ENCODE results near the gene RASGRP1.
A peak's percentile ranks its signal among the peaks of the same experiment; 100 is the strongest.

RASGRP1 gene

DNA sequence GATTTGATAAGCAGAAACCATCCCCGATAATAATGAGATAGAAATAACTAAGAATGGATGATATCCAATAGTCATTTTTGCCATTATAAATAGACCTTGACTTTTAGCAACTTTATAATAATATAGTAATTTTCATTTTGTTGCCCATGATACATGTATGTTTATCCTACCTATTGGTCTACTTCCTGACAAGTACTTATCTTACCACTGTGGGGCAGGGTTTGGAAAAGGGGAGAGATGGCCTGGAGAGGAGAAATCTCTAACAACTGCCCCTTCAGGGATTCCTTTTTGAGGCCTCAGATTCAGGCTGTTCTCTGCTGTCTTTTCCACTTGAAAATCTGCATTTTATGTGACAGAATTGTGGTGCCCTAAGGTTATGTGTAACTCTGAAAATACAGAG, 68.5 kb downstream of the RASGRP1 start:
- DNase-seq, result no peak

DNA sequence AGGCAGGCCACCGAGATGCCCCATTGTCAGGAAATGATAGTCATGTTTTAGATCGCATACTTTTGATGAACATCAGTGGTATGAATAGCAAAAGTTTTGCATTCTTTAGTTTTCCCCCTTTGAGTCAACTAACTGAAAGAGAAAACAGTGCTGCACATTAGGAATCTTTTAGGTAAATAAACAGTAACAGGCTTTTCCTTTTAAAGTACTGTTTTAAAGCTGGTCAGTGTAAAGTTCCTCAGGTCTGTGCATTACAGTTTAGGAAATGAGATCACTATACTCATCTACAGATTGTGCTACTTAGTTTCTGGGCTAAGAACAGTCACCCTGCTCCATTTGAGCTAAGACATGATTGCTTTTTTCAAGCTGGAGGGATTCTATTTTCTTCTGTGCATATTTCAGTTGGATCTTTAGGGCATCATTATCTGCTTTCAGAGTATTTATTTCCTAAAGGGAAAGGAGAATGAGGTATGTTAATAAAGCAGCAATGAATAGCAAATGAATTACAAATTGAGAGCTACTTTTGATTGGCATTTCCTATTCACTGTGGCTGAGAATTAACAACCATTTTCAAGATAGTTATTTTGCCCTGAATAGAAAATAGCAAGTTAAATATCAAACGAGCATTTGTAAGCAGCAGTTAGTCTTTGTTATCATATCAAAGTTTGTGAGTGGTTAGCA, 74.2 kb downstream of the RASGRP1 start:
- DNase-seq, result no peak

DNA sequence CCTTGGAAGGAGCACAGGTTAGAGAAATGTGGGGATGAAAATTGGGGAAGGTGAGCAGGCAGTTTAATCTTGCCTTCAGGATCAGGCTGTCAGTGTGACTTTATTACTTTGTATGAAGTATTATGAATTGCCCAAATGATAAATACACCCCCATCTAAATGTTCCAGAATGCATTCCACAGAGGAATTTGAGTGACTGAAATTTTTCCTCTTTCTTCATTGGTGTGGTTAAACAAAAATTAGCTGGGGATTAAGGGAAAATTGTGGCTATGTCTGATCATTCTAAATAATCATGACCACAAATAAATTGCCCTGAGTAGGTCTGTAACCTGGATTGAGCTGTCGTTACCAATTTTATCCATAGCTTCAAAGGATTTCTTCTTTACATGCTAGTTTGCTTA, 77.2 kb downstream of the RASGRP1 start:
- no peak for DNase-seq

DNA sequence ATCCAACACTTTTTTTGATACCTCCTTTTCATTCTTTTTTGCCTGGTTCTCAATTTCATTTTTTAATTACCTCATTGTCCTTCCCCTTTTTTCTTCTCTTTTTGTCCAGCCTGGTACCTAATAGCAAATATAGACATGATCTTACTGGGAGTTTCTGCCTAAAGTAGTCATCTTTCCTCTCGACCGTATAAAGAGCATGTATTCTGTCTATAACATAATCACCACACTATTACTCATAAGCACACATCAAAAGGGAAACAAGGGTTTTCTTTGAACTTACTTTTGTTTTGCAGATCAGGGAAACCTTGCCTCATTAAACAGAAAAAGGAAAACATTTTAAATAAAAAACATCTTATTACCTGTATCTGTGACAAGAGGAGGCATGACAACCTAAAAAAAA, 77.7 kb downstream of the RASGRP1 start:
- no peak for DNase-seq

DNA sequence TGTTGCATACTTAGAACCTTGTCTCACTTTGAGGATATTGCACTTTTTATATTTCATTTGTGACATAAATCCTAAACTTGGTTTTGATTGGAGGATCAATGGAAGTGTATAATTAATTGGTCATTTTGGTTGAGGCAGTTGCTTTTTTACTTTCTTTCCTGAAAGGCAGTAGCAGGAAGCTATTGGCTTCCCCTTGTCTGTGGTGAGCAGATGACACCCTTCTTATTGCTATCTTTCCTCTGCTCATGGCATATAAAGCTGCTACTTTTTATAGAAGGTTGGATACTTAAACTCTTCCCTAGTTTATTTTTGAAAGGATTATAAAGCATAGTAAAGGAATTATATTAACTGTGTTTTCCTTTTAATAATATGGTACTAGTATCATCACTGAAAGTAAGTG, 82.0 kb downstream of the RASGRP1 start:
- no peak for DNase-seq

DNA sequence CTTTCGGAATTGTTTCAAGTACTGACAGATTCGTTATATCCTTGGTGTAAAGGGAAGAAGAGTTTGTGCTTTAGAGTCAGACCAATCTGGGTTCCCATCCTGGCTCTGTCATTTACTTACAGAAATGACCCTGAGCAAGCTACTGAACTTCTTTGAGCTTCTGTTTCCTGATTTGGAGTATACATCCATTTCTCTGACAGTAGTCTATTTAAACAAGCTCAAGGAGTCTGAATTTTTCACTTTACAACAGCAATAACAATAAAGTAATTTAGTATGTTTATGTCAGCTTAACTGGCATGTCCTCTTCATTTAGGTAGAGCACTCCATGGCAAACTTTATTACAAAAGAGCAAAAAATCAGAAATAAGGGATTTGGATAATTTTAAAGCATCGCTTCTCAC, 82.9 kb downstream of the RASGRP1 start:
- no peak for DNase-seq

DNA sequence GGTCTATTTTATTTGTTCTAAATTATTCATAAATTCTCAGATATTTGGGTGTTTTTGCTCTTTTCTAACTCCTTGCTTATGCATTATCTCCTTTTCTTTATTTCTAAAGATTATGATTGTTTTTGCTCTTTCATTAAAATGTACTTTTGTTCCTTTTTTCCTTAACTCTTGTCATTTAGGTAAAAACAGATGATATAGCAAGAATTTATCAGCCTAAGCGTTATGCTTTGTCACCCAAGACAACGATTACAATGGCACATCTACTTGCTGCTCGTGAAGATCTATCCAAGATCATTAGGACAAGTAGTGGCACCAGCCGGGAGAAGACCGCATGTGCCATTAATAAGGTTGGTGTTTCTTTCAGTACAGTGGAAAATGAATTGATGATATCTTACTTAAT, 83.5 kb downstream of the RASGRP1 start:
- DNase-seq, result no peak

DNA sequence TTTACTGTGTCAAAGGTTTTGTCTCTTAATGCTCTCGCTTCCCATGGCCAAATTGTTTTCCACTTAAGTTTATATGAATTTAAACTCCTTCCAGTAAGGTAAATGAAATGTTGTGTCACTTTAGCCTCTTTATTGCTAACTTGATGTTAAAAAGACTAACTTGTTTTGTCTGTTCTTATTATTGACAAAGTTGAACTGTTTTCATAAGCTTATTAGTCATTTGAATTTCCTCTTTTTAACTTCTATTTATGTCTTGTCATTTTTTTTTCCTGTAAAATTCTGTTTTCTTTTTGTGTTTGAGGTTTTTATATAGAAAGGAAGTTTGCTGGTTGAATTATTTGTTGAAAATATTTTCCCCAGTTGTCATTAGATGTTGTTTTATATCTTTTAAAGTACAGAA, 84.9 kb downstream of the RASGRP1 start:
- DNase-seq, result no peak

DNA sequence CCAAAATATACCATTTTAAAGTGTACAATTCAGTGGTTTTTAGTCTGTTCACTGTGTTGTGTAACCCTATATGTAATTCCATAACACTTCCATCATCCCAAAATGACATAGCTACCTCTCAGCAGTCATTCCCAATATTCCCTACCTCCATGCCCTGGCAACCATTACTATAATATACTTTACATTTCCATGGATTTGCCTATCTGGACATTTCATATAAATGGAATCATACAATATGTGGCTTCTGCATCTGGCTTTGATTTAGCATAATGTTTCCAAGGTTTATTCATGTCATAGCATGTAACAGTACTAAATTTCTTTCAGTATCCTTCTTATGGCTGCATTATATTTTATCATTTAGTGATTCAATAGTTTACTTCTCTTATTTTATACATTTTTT, 85.3 kb downstream of the RASGRP1 start:
- no peak for DNase-seq

DNA sequence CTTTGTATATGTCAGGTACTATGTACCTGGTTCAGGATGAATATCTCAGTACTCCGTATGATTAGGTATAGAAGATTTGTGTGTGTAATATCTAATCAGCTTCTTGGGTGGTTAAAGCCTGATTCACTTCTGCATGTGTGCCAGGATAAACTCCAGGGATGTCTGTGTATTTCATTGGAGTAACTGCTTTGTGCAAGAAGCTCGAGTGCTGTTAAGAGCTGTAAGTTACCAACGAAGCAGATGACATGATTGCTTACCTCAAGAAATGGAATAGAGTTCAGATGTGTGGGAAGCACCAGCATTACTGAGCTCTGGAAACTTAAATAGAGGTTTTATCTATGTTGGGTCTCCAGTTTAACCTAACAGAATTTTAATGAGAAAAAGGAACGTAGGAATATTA, 87.0 kb downstream of the RASGRP1 start:
- DNase-seq, result no peak

DNA sequence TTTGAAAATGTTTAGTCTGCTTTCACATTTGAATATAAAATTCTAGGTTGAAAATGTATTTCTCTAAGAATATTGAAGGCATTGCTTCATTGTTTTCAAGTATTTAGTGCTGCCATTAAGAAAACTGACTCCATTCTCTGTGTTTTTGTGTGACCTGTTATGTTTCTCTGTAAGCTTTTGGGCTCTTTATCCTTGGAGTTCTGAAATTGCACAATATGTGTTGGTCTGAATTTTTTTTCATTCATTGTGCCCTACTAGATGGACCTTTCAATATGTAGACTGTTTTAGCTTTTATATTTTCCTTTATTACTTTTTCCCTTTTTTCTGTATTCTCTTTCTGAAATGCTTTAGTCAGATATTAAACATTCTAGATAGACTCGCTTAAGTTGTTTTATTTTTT, 88.5 kb downstream of the RASGRP1 start:
- DNase-seq, result no peak

DNA sequence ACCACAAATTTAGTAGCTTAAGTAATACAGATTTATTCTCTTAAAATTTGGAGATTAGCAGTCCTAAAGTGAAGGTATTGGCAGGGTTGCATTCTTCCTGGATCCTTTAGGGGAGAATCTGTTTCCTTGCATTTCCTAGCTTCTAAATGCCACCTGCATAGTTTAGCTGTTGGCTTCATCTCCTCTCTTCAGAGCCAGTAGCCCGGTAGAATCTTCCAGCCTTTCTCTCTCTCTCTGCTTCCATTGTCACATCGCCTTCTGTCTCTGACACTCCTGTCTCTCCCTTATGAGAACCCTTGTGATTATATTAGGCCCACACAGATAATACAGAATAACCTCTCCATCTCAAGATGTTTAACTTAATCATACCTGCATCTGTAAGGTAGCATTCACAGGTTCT, 89.3 kb downstream of the RASGRP1 start:
- no peak for DNase-seq

DNA sequence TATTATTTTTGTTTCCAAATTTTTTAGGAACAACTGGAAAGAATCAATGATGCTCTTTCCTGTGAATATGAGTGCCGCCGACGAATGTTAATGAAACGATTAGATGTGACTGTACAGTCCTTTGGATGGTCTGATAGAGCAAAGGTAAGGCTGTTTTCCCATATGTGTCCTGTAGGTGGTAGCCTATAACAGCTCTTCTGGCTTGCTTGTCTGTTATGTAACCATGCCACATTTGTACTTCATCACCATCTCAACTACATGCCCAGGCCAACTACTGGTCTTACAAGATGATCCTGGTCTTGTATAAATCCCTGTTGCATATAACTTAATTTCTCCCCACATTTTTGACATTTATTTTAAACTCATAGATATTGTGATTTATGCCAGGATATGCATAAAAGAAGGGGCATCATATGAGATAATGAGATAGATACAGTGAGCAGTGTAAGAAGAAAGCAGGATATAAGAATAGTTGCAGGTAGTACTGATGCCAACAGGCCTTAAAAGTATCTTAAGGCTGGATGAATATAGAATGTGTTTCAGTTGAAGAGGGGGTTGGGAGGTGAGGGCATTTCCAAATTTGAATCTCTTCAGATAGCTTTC, 90.4 kb downstream of the RASGRP1 start:
- no peak for DNase-seq

DNA sequence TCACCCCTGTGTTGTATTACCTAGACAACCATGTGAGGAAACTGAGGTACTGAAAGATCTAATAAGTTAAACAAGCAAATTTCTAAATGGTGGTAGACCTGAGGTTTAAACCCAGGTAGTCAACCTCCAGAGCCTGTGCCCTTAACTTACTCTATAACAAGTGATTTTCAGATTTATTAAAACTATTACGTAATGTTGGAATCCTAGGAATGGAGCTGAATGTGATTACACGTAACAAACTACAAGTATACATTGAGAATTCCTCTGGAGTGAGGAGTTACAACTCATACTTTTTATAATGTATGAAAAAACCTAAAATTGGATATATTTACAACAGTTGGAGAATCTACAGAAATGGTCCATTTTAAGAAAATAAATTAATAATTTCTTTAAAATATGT, 92.6 kb downstream of the RASGRP1 start:
- DNase-seq, result no peak

DNA sequence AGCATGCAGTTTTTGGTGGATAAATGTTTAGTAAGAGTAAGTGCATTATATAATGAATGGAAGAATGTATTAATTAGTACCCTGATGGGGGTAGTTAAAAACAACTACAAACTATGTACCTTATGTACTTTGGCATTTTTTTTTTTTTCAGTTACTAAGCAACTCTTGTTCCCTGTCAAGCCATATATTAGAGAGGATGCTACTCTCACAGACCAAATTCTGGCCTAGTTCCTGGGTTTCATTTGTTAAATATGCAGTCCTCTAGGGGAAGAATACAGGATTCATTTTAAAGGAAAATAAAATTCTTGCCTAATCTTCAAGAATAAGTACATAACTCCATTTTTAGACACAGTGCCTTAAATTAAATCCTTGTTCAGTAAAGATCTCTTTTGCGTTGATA, 93.8 kb downstream of the RASGRP1 start:
- DNase-seq, result no peak

DNA sequence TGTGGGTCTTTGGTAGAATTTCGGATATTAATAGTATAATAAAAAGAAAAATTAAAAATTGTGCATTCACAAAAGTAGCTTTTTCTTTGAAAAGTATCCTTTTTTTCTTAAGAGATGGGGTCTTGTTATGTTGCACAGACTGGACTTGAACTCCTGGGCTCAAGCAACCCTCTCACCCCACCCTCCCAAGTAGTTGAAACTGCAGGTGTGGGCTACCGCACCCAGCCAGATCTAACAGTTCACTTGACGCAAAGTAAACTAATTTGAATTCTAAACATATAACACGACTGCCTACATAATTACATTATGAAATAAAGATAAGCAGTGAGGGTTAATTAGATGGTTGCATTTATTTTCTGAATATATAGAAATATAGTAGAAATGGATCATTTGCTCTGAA, 99.9 kb downstream of the RASGRP1 start:
- no peak for DNase-seq

DNA sequence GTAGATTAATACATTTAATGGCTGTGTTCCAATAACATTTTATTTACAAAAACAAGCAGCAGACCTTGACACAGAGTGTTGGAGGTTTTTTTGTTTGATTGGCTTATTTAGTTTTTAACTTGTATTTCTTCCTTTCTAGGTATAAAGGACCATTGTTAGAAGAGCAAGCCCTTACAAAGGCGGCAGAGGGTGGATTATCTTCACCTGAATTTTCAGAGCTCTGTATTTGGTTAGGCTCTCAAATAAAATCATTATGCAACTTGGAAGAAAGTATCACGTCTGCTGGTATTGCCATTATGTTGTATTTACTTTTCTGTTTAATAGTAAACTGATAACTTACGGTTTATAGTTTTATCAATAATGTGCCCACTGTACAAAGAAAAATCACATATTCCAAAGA, 100.7 kb downstream of the RASGRP1 start:
- no peak for DNase-seq

DNA sequence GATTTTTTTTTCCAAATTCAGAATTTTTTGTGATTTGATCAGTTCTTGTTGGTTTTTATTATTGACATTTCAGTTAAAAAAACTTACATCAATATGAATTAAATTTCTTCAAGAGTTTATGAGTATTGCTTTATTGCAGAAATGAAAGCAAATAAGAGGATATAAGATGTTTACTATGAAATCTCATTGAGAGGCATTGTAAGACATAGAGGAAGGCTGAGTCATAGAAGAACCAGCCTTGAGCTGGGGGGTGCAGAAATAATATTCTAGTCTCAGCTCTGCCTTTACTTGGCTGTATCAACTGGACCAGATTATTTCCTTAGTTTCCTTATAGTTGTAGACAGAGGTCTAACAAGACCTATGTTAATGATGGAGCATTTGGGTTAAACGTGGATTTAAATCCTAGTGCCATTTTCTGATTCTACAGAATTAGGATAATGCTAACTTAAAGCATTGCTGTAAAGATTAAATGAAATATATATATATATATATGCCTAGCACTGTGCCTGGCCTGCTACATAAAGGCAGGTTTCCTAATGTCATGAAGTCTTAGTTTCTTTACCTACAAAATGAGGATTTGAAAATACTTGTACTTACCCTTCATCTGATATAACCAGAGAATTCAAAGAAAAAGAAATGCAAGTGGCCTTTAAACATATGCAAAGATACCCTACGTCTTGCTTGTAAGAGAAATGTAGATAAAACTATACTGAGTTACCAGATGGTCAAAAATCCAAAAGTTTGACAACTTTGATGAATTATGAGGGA, 103.4 kb downstream of the RASGRP1 start:
- no peak for DNase-seq

DNA sequence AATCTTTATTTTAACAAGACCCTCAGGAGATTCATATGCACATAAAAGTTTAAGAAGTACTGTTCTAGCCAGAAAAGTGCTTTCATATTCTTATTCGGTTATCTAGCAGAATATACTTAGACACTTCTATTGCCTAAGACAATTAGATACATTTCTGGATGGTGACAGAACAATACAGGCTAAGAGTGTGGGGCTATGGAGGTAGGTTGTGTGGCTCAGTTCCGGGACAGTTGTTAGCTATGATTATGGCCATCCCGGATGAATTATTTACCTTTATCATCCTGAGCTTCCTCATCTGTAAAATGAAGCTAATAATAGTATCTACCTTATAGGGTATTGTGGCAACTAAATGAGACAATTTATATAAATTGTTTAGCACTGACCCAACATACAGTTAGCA, 104.1 kb downstream of the RASGRP1 start:
- no peak for DNase-seq

DNA sequence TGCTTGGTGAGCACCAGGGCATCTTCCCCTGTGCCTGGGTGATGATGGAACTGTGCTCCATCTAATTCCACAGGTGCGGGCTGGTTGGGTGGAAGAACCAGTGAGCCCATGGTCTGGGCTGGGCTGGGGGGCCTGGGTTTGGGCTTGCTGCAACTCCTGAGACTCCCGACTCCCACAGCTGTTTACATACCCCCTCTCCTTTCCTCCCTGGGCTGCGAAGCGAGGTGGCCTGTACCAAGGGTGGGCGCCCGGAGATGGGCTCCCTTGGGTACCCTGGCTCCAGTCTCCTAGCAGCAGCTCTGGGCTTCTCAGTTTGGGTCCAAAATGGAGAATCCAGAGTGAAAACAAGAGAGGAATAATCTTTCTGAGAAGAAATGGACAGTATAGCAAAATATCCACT, 105.1 kb downstream of the RASGRP1 start:
- no peak for DNase-seq

DNA sequence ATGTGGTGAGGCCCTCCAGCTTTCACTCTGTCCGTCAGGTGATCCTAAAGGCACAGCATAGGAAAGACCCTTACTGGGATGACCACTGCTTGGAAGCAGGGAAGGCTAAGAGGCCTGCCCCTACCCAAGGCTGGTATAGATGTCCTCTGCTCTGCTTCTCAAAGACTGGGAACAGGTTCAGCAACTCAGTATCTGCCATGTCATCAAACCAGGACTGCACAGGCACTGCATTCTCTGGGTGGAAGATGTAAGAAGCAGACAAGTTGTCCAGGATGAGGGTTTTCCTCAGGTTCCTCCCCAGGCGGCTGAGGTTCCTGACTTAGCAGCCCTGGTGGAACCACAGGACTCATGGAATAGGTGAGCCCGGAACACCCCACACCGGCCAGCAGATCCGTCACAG, 106.0 kb downstream of the RASGRP1 start:
- no peak for DNase-seq

DNA sequence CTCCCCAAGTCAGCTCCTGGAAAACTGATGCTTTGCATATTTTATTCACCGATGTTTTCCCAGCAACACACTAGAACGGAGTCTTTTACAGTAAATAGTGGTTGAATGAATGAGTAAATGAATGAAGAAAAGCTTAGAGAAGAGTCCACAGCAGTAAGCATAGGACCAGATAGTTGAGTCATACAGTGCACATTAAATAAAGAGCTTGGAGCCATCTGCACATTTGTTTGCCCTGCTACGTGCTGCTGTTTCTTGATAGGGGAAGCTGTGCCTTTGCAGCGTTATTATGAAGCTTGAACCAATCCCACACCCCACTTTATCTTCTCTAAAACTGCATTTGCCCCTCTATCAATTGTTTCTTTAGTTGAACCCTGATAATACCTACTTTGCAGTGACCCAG, 109.5 kb downstream of the RASGRP1 start:
- no peak for DNase-seq

DNA sequence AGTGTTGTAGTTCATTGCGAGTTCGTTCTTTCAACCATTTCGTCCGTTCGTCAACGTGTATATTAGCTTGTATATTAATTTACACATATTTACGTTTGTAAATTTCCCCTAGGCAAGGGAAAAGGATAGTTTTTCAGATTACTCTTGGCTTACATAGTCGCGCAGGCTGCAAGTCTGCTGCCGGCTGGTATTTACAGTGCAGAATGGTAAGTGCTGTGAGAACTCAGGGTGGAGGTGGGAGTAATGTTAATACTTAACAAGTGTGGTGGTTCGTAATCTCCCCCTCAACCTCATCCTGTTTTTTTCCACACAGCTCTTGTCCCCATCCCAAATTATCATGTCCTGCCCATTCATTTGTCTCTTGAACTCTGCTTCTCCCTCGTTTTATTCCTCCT, 109.9 kb downstream of the RASGRP1 start:
- DNase-seq, result no peak

DNA sequence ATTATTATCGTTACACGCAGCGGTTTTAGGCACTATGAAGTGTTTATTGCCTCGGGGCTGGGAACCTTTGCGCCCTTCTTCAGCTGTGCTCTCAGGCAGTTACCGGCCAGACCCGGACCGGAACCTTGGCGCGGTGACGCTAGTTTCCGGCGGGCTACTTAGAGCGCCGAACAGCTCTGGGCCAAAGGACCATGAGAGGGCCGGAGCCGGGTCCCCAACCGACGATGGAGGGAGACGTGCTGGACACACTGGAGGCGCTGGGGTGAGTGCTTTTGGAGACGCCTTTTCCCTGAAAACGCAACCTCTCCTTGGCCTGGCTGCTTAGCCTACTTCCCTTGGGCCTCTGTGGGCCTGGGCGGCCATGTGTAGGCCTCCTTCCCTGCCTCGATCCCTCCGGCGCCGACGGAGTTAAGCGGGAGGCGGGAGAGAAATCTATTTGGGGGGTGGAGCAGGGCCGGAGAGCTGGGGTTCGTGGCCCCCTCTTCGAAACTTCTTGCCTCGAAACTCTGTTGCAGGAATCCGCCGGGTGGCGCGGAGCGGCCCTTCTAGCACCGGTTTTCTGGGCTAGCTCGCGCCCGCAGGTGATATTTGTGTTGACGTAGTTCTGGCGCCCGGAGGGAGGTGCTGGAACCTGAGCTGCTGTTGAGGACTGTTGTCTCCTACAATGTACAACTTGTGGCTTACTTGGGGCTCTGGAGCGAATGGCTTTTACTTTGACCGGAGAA, 110.5 kb downstream of the RASGRP1 start, which contains the start of gene FAM98B:
Gene FAM98B, plus strand, starts transcription at position 157 of the 725 bp plus-strand sequence. Its CDS starts 35 bp downstream, at position 192.
- DNase-seq, result peak; percentile 94

Data from KG1 (cell line).